Hematopoietic multipotent progenitor cell treated with erythropoietin and hydrocortisone succinate and interleukin-3 and kit ligand, for 17 days (in vitro differentiated cells): ENCODE results near the gene IL1R2.

Experiments
- DNase-seq: peaks from one replicate; pipeline ENCODE4 v3.0.0-alpha.2; 2015; ENCODE audit warnings: low spot score

The IL1R2 gene

GRCh38 chr2:101975171-101975870, 16.4 kb upstream of the IL1R2 start:
- no peak for DNase-seq

GRCh38 chr2:101976891-101977290, 14.9 kb upstream of the IL1R2 start:
- no peak for DNase-seq

- no peak for DNase-seq
Observed at GRCh38 chr2:101980368-101980767, 11.4 kb upstream of the IL1R2 start.

- DNase-seq: no peak
Observed at GRCh38 chr2:101981066-101981465, 10.7 kb upstream of the IL1R2 start.

- DNase-seq: no peak
Observed at GRCh38 chr2:101981504-101981903, 10.3 kb upstream of the IL1R2 start.

- DNase-seq: no peak
Observed at GRCh38 chr2:101982495-101983029, 9.2 kb upstream of the IL1R2 start.

- no peak for DNase-seq
Observed at GRCh38 chr2:101983486-101983885, 8.3 kb upstream of the IL1R2 start.

- DNase-seq: no peak
Observed at GRCh38 chr2:101983928-101984327, 7.8 kb upstream of the IL1R2 start.

GRCh38 chr2:101984656-101985055, 7.1 kb upstream of the IL1R2 start:
- DNase-seq: no peak

GRCh38 chr2:101985101-101985792, 6.5 kb upstream of the IL1R2 start:
- DNase-seq: no peak

GRCh38 chr2:101985793-101986164, 6.0 kb upstream of the IL1R2 start:
- DNase-seq: no peak

- no peak for DNase-seq
Observed at GRCh38 chr2:101986376-101986775, 5.4 kb upstream of the IL1R2 start.

- DNase-seq: no peak
Observed at GRCh38 chr2:101986804-101987740, 4.7 kb upstream of the IL1R2 start.

- no peak for DNase-seq
Observed at GRCh38 chr2:101987832-101988231, 3.9 kb upstream of the IL1R2 start.

- DNase-seq: no peak
Observed at GRCh38 chr2:101988541-101988940, 3.2 kb upstream of the IL1R2 start.

GRCh38 chr2:101989740-101990460, 1.9 kb upstream of the IL1R2 start:
- no peak for DNase-seq

- DNase-seq: no peak
Observed at GRCh38 chr2:101993772-101994171, 2.0 kb downstream of the IL1R2 start.

- DNase-seq: no peak
Observed at GRCh38 chr2:101995019-101995418, 3.3 kb downstream of the IL1R2 start.

GRCh38 chr2:101995804-101996203, 4.0 kb downstream of the IL1R2 start:
- DNase-seq: no peak

- no peak for DNase-seq
Observed at GRCh38 chr2:101998556-101998895, 6.8 kb downstream of the IL1R2 start.

GRCh38 chr2:101998896-101999789, 7.4 kb downstream of the IL1R2 start:
- DNase-seq: no peak
